ENCODE measurements around the gene OR11H6. TPM values are rescaled to one million over a fixed set of nuclear protein-coding genes. Genes with fewer than 3 reads are reported as not detected.
"Not testable (repeated sequence)": the region's sequence is repeated elsewhere in the genome, so short reads cannot be mapped to it uniquely, and the experiment has no call there.

OR11H6 gene
- total and polyA plus RNA-seq, 2 donors (not counting 1 experiment from before 2014, with no cell fraction given), result not detected

DNA sequence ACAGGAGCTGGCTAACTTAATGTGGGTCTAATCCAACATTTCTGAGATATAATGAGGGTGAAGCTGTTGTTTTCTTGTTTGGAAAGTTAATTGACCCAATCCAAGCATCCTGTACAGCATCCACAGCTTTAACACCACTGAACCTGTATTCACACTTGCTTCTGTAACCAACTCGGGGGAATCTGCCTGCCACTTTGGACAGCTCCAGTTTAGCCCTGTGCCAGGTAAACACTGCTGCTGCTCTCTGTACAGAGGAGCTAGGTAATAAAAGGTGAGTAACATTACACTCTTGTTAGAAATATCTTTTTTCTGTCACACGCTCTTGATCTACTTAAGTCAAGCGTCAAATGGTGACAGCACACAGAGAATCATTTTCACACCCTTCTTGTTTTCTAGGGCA, 32.1 kb upstream of the OR11H6 start:
- H3K9me3 ChIP-seq (ENCODE audit: control insufficient read depth, insufficient read depth, low read depth, low read length), result no peaks in the 10 kb centered on the region
- H3K27ac ChIP-seq (ENCODE audit: insufficient read depth, low read length), result no peak overlapping the region
- no peak overlapping the region for H3K4me3 ChIP-seq (replicated peaks in 1 of 4; ENCODE audit: control extremely low read depth in 1 of 4, insufficient read depth in 1 of 4, low read depth in 3 of 4, low read length in 4 of 4)
- DNase-seq (ENCODE audit: low read depth in 2 of 2), result no peak
- no peak for TF ChIP-seq EZH2 (IDR thresholded peaks at IDR 0.05; ENCODE audit: low read length, missing control alignments)
- no peak for TF ChIP-seq CTCF (conservative IDR thresholded peaks at IDR 0.05 in 1 of 2, IDR thresholded peaks at IDR 0.05 in 1 of 2; ENCODE audit: low read depth in 1 of 2, low read length in 2 of 2)
- H3K27me3 ChIP-seq (ENCODE audit: control insufficient read depth, insufficient read depth, low read length), result no peaks in the 10 kb centered on the region
- no peaks in the 10 kb centered on the region for H3K4me1 ChIP-seq (ENCODE audit: control insufficient read depth, extremely low read depth, insufficient read depth, low read length)
- no peaks in the 10 kb centered on the region for H4K20me1 ChIP-seq (ENCODE audit: control insufficient read depth, extremely low read depth, insufficient read depth, low read length)
- H3K9ac ChIP-seq (ENCODE audit: insufficient read depth, low read length), result no peak overlapping the region
- H3K79me2 ChIP-seq (ENCODE audit: control insufficient read depth, insufficient read depth, low read length), result no peaks in the 10 kb centered on the region
- H3K4me2 ChIP-seq (ENCODE audit: extremely low read depth, insufficient read depth, low read length), result no peak overlapping the region
- H3K36me3 ChIP-seq (ENCODE audit: control insufficient read depth, insufficient read depth, low read length), result no peaks in the 10 kb centered on the region
- no peak overlapping the region for H2AFZ ChIP-seq (ENCODE audit: low read length)

DNA sequence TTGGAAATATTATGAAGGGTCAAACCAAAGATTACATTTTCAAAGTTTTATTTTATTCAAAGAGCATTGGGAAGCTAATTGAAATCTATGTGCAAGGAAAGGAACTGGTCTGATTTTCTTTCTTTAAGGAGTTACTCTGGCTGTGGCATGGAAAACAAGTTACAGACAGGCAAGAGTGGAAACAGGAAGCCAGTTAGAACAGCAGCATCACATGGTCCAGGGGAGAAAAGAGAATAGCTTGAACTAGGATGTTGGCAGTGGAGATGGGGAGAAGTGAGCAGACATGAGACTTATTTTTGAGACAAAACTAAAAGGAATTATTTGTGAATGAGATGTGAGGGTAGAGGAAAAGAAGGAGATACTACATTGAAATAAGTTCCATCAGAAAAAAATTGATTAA, 29.4 kb upstream of the OR11H6 start:
- H3K4me2 ChIP-seq (ENCODE audit: extremely low read depth, insufficient read depth, low read length), result no peak overlapping the region
- H3K4me1 ChIP-seq (ENCODE audit: control insufficient read depth, extremely low read depth, insufficient read depth, low read length), result no peaks in the 10 kb centered on the region
- TF ChIP-seq CTCF (conservative IDR thresholded peaks at IDR 0.05 in 1 of 2, IDR thresholded peaks at IDR 0.05 in 1 of 2; ENCODE audit: low read depth in 1 of 2, low read length in 2 of 2) (no peak), EZH2 (IDR thresholded peaks at IDR 0.05; ENCODE audit: low read length, missing control alignments) (no peak)
- H3K27me3 ChIP-seq (ENCODE audit: control insufficient read depth, insufficient read depth, low read length), result no peaks in the 10 kb centered on the region
- no peak overlapping the region for H3K4me3 ChIP-seq (replicated peaks in 1 of 4; ENCODE audit: control extremely low read depth in 1 of 4, insufficient read depth in 1 of 4, low read depth in 3 of 4, low read length in 4 of 4)
- no peaks in the 10 kb centered on the region for H3K36me3 ChIP-seq (ENCODE audit: control insufficient read depth, insufficient read depth, low read length)
- H4K20me1 ChIP-seq (ENCODE audit: control insufficient read depth, extremely low read depth, insufficient read depth, low read length), result no peaks in the 10 kb centered on the region
- no peak overlapping the region for H3K9ac ChIP-seq (ENCODE audit: insufficient read depth, low read length)
- H2AFZ ChIP-seq (ENCODE audit: low read length), result no peak overlapping the region
- H3K79me2 ChIP-seq (ENCODE audit: control insufficient read depth, insufficient read depth, low read length), result no peaks in the 10 kb centered on the region
- no peak for DNase-seq (ENCODE audit: low read depth in 2 of 2)
- no peaks in the 10 kb centered on the region for H3K9me3 ChIP-seq (ENCODE audit: control insufficient read depth, insufficient read depth, low read depth, low read length)
- H3K27ac ChIP-seq (ENCODE audit: insufficient read depth, low read length), result no peak overlapping the region

GRCh38 chr14:20195170-20195569, 28.3 kb upstream of the OR11H6 start:
- H3K9ac ChIP-seq (ENCODE audit: insufficient read depth, low read length), result not testable (repeated sequence)

More at GRCh38 chr14:20195170-20195569, 28.3 kb upstream of the OR11H6 start:
- not testable (repeated sequence) for H2AFZ ChIP-seq (ENCODE audit: low read length); H3K27ac ChIP-seq (ENCODE audit: insufficient read depth, low read length); H3K4me1 ChIP-seq (ENCODE audit: control insufficient read depth, extremely low read depth, insufficient read depth, low read length); H3K27me3 ChIP-seq (ENCODE audit: control insufficient read depth, insufficient read depth, low read length); H4K20me1 ChIP-seq (ENCODE audit: control insufficient read depth, extremely low read depth, insufficient read depth, low read length); H3K4me2 ChIP-seq (ENCODE audit: extremely low read depth, insufficient read depth, low read length); H3K36me3 ChIP-seq (ENCODE audit: control insufficient read depth, insufficient read depth, low read length); DNase-seq (ENCODE audit: low read depth in 2 of 2); H3K9me3 ChIP-seq (ENCODE audit: control insufficient read depth, insufficient read depth, low read depth, low read length); H3K79me2 ChIP-seq (ENCODE audit: control insufficient read depth, insufficient read depth, low read length); H3K4me3 ChIP-seq (replicated peaks in 1 of 4; ENCODE audit: control extremely low read depth in 1 of 4, insufficient read depth in 1 of 4, low read depth in 3 of 4, low read length in 4 of 4)
